ENCODE results near the gene CCDC146.
"Not testable (repeated sequence)": the region's sequence is repeated elsewhere in the genome, so short reads cannot be mapped to it uniquely, and the experiment has no call there.

CCDC146 gene

DNA sequence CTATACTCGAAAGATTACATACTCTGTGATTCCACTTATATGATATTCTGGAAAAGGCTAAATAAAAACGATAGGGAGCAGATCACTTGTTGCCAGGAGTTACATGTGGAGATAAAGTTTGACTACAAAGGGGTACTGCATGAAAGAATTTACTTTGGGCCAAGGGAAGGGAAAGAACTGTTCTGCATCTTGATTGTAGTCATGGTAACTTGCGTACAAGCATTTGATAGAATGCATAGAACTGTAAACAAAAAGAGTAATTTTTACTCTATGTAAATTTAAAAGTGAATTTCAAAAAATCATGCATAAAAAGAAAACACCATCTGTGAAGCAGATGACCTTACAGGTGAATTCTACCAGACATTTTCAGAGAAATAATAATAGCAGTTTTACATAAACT, 9.4 kb downstream of the CCDC146 start:
- not testable (repeated sequence) for DNase-seq
- in situ Hi-C loops (cut with MboI; ENCODE audit: low pct_unique_long_range_greater_than_20kb, low sequenced_read_pairs), result loop anchor here (25.0 kb wide), 1 partner anchor 106 kb away; no protein-coding TSS in a partner anchor

DNA sequence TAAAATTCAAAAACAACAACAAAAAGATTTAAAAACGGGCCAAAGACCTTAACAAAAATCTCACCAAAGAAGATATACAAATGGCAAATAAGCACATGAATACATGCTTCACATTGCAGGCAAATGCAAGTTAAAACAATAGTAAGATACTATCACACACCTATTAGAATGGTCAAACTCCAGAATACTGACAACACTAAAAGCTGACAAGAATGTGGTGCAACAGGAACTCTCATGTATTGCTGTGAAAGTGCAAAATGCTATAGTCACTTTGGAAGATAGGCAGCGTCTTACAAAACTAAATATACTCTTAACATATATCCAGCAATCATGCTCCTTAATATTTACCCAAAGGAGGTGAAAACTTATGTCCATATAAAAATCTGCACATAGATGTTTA, 16.3 kb downstream of the CCDC146 start:
- in situ Hi-C loops (cut with MboI; ENCODE audit: low pct_unique_long_range_greater_than_20kb, low sequenced_read_pairs), result loop anchor here (25.0 kb wide), 1 partner anchor 99 kb away; no protein-coding TSS in a partner anchor
- DNase-seq, result not testable (repeated sequence)

DNA sequence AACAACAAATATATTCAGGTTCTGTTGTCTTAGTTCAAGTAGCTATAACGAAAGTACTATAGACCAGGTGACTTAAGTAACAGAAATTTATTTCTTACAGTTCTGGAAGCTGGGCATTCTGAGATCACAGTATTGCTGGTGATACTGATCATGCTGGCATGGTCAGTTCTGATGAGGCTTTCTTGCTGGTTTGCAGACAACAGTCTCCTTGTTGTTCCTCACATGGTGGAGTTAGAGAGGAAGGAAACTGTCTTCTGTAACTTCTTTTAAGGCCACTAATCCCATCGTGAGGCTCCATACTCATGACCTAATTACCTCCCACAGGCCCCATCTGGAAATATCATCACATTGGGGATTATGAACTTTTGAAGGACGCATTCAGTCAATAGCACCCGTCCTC, 17.9 kb downstream of the CCDC146 start:
- not testable (repeated sequence) for DNase-seq
- in situ Hi-C loops (cut with MboI; ENCODE audit: low pct_unique_long_range_greater_than_20kb, low sequenced_read_pairs), result loop anchor here (25.0 kb wide), 1 partner anchor 97 kb away; no protein-coding TSS in a partner anchor

DNA sequence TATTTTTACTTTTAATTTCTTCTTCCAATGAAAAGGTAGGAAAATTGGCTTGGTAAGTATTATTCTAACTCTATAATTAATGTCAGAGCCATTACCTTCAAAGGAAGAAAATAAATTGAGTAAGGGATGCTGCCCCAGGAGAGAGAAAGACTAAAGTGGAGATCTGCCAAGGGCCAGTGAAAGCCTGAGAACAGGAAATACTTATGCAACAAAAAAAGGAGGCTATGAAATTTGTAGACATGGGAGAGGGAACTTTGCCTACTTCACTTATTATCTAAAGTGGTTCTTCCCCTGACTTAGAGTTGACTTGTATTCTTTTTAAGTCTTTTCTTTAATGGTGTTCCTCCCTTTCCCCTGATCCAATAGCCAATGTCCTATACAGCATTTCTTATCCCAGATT, 29.8 kb downstream of the CCDC146 start:
- in situ Hi-C loops (cut with MboI; ENCODE audit: low pct_unique_long_range_greater_than_20kb, low sequenced_read_pairs); DNase-seq: not testable (repeated sequence)

DNA sequence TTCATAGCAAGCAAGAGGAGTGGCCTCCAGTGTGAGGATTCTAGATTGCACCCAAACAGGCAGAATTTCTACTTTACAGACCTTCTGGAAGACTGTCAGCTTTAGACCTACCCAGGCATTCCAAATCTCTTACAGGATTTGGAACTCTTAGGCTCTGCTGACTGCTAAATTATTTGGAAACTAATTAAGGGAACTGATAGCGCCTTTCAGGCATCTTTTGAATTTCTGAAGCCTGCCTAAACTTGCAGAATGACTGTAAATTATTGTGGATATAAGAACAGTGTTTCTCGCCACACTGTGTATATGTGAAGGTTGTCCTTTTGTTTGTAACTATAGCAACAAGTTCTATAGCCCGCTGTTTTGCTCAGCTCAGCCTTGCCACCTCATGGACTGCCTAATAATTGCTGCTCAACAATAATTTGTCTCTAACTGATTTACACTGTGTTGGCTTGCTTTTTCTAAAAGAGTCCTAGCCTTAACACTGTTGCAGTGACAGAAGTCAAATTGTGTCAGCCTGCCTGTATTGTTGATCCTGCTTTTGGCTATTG, 32.6 kb downstream of the CCDC146 start:
- DNase-seq; in situ Hi-C loops (cut with MboI; ENCODE audit: low pct_unique_long_range_greater_than_20kb, low sequenced_read_pairs): not testable (repeated sequence)

DNA sequence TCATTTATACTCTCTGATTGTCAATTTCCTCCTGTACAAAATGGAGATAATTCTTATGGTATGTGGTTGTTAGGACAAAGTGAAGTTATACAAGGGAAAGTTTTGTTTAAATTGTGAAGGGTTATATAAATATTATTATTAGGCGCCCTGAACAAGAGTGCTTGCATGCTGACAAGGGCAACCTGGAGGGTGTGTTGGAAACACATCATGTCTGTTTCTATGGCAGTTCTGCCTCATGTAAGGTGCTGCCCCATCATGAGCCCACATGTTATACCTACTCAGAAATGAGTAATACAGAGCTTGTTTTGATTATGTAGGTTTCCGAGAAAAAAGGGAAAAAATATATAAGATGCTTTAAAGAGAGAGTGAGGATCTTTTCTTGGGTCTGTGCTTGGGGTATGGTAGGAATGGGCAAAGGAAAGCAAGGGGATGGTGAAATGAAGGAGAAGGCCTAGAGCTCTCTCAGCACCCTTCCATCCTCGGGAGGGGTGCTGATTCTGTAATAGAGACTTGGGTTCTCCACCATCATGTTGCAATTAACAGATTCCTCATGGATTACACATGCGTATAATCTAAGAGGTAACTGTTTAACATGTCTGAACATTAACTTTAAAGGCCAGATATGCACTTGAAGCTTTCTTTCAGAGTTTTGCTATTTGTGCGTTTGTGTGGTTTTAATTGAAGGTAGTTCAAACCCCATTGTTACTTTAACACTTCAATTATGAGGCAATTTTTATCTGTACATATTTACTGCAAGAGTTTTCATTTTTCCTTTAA, 33.4 kb downstream of the CCDC146 start:
- DNase-seq; in situ Hi-C loops (cut with MboI; ENCODE audit: low pct_unique_long_range_greater_than_20kb, low sequenced_read_pairs): not testable (repeated sequence)

DNA sequence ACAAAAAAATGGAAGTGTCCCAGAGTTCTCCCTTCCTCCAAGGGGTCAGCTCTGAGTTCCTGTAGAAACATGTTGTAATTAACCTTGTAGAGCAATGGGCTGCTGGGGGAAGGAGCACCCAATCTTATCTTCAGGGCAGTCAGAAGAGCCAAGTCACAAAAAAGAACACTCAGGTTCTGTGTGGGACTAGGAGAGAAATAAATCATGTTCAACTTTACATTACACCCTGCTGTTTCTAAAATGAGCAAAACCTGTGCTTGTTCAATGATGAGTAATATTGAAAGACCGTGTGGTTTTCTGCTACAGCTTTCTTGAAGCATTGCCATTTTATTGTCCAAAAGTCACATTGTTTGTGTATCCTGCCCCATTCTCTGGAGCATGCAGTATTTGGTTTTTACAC, 34.6 kb downstream of the CCDC146 start:
- in situ Hi-C loops (cut with MboI; ENCODE audit: low pct_unique_long_range_greater_than_20kb, low sequenced_read_pairs), result not testable (repeated sequence)

DNA sequence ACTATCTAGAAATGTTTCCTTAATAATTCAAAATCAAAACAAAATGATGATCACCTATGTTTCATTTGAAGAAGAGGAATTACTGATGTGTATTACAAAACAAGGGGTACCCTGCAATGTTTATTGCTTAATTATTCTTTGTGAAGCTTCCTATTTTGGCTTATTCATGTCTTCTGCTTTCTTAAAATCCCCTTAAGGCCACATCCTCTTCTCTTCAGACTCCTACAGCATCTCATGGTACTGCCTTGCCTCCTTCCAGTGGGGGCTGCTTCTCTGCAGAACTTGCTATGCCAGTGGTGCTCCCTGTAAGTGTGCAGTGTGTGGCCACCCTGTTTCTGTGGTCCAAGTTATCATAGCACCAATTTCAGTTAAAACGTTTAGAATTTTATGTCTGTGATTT, 35.0 kb downstream of the CCDC146 start:
- DNase-seq, result no peak
- in situ Hi-C loops (cut with MboI; ENCODE audit: low pct_unique_long_range_greater_than_20kb, low sequenced_read_pairs), result no loop called here

More for the DNA sequence above, 34.6 kb downstream of the CCDC146 start:
- not testable (repeated sequence) for DNase-seq

DNA sequence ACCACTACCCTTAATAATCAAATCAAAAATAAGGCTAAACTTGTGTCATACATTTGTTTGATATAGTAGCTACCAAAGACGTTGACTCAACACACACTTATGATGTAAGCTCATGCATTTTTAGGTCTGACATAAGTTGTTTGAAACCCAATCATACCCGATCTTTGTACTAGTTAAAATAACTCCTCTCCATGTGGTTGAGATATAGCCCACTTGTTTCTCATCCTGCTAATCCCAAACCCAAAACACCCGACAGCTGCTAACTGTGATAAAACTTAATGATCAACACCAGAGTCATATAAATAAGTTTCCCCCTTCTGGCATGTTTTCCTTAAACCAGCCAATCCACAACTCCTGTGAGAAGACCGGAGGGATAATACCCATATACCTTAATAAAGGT, 48.7 kb downstream of the CCDC146 start:
- DNase-seq; in situ Hi-C loops (cut with MboI; ENCODE audit: low pct_unique_long_range_greater_than_20kb, low sequenced_read_pairs): not testable (repeated sequence)

DNA sequence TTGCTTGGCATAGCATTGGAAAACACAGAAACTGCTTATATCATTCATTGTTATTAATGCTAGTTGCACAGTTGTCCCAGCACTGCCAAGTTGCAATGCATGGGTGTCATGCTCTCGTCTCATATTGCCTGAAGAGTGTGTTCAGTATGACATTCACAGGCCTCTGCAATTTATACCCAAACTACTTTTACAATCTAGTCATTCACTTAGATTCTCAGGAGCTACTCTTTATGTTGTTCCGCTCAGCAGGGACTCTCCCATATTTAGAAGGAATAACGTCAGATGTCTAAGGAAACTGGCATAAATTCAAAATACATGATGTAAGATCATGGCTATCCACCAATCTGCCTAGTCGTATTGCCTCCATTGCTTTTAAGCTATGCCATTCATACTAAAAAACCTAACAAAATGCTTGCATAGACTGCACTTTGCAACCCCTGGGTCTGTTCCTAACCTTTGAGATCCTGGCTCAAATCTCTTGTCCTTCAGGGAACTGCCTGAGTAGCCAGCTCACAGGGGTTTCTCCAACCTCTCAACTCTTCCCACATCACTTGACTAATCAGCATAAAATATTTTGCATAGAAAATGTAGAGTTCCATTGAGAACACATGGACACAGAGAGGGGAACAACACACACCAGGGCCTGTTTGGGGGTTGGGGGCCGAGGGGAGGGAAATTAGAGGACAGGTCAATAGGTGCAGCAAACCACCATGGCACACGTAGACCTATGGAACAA, 50.2 kb downstream of the CCDC146 start:
- in situ Hi-C loops (cut with MboI; ENCODE audit: low pct_unique_long_range_greater_than_20kb, low sequenced_read_pairs); DNase-seq: not testable (repeated sequence)

DNA sequence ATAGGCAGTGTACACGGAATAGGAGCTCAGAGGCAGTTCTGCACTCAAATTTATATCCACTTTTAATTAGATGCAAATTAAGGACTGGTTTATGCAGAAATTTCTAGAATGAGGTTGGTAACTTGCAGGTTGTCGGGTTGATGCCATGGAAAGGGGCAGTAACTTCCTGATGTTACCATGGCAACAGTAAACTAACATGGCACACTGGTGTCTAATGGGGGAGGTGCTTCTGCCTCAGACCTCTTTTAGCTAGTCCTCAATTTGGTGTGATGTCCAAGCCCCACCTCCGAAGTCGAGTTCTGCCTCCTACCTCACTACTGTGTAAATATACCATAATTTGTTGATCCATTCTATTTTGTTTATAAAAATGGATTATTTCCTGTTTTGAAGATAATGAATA, 52.0 kb downstream of the CCDC146 start:
- DNase-seq; in situ Hi-C loops (cut with MboI; ENCODE audit: low pct_unique_long_range_greater_than_20kb, low sequenced_read_pairs): not testable (repeated sequence)

DNA sequence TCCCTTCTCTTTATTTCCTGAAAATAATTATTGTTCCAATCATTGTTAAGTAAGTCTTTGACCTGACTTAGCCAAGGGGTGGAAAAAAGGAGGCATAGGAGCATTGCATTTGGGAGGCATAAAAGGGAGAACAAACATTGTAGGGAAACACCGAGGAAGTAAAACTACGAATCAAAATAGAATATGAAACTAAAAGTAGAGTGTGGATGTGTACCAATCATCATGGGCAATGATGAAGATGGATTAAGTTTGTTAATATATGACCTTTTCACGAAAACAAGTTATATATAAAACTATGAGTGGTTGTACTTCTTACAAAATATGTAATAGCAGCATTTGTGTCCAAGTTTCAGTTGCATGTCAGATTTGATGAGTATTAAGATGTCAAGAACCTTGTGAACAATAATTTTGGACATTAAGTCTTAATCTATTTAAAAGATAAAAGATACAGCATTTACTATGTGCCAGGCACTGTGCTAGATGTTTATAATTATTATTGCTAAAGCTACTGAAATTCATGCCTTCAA, 52.9 kb downstream of the CCDC146 start:
- DNase-seq; in situ Hi-C loops (cut with MboI; ENCODE audit: low pct_unique_long_range_greater_than_20kb, low sequenced_read_pairs): not testable (repeated sequence)

DNA sequence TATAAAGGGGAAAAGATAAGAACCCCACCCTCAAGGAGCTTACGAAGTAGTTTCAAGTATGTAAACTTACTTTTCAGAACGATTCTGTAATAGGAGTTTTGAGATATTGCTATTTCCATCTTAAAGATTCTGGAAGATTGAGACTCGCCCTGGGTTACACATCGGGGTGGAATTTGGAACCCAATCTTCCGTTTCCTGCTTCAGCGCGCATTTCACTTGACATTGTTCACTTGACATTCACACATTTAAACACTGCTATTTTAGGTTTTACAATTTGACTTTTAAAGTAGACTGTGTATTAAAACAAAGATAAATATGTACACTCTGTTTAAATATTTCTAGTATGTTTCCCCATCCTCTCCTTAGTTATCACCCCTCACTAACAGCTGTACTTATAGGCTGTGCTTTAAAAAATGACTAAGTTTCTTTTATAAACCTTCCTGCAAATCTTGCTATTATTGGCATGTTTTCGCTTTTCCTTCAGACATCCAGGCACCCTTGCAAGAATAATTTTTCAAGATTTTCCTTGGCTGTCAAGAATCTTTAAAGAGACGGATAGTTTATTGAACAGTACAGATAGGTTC, 55.0 kb downstream of the CCDC146 start:
- in situ Hi-C loops (cut with MboI; ENCODE audit: low pct_unique_long_range_greater_than_20kb, low sequenced_read_pairs); DNase-seq: not testable (repeated sequence)

DNA sequence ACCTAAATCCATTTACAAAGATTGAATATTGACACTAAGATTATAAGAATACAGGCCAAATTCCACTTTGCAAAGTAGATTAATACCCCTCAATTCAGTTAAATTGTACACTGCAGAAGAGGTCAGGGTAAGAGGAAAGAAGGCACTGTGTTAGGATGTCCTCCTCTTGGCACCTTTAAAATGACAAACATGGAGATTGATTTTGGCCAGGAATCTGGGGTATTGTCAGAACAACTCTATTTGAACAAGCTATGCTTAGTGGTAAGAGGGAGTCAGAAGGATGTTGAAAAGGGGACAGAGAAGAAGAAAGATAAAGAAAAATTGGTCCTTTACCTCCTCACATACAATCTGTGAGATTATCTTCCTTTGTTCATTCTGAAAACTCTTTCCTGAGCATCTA, 55.6 kb downstream of the CCDC146 start:
- DNase-seq; in situ Hi-C loops (cut with MboI; ENCODE audit: low pct_unique_long_range_greater_than_20kb, low sequenced_read_pairs): not testable (repeated sequence)

DNA sequence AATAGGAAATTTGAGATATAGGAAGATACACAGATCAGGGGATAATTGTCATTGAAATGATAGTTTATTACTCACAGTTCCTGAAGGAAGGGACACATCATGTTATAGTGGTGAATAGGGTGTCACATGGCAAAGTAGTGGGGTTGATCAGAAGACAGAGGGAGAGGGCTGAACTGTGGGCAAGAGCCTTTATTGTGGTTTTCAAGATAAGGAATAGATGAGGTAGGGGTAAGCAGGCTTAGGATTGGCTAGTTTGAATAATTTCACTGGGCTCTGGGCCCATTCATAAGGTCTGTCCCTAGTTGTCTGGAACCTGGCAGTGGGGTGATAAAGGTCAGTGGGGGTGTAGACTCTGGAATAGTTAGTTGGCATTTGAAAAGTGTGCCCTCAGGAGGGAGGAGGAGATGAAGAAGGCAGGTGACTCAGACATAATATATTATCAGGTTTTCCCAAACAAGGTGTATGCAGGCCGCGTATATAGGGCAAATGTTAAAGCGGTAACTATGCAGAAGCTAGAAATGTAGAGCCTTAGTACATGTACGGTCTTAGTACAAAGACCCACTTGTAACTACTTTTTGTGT, 58.7 kb downstream of the CCDC146 start:
- no peak for DNase-seq

DNA sequence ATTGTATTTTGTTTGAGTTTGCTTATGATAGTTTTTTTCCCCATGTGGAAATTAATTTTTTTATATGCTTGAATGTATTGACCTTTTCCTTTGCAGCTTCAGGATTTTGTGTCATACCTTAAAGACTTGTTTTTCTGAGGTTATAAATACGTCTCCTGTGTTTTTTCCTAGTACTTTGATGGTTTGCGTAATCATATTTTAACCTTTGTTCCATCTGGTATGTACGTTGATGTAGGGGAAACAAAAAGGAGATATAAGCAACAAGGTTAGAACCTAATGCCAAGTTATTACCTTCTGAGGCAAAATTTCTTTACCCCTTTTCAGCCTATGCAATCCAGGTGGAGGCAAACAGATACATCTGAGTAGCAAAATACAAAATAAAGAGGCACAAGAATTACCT, 59.3 kb downstream of the CCDC146 start:
- in situ Hi-C loops (cut with MboI; ENCODE audit: low pct_unique_long_range_greater_than_20kb, low sequenced_read_pairs), result no loop called here
- DNase-seq, result no peak

More for the DNA sequence above, 58.7 kb downstream of the CCDC146 start:
- in situ Hi-C loops (cut with MboI; ENCODE audit: low pct_unique_long_range_greater_than_20kb, low sequenced_read_pairs), result no loop called here

DNA sequence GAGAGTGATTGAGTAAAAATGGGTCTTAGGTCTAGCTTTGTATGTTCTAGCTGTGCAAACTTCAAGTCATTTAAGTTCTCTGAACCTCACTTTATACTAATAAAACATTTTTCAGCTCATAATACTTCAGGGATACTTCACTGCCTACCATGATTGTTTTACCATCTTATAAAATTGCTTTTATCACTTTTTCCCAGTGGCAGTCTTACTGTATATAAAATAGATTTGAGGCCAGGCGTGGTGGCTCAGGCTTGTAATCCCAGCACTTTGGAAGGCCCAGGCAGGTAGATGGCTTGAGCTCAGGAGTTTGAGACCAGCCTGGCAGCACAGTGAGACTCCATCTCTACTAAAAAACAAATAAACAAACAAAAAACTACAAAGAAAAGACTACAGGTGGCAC, 59.8 kb downstream of the CCDC146 start:
- no peak for DNase-seq
- in situ Hi-C loops (cut with MboI; ENCODE audit: low pct_unique_long_range_greater_than_20kb, low sequenced_read_pairs), result no loop called here

DNA sequence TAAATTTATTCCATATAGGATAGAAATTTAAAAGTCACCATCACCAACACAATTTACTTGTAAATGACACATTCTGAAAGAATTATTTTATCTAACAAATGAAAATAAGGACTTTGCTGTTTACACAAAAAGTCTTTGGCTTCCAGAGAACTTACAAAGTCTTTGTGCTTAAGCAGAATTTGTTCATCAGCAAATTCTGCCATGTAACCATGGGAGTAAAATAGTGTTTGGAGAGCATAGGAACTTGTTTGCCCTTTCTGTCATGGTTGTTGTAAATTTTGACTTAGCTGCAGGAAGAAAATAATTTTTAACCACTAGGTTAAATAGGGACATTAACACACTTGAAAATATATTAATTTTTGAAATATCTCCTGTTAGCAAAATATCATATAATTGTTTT, 62.0 kb downstream of the CCDC146 start:
- in situ Hi-C loops (cut with MboI; ENCODE audit: low pct_unique_long_range_greater_than_20kb, low sequenced_read_pairs), result no loop called here

DNA sequence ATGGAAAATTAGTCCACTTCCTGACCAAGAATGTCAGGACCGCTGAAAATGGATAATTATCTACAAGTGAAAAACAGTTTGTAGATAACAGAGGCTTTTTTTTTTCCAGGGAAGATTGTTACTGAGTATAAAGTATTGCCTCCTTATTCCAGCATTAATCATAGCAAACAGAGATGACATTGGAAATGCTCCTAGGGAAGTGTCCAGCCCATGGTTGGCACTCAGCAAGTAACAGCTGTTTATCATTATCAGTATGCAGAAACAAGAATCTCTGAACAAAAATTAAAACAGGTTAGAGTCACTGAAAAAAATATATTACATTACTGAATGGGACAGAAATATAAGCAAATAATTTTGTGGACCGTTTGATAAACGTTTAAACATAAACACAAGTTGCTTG, 62.6 kb downstream of the CCDC146 start:
- no peak for DNase-seq
- in situ Hi-C loops (cut with MboI; ENCODE audit: low pct_unique_long_range_greater_than_20kb, low sequenced_read_pairs), result no loop called here

More for the DNA sequence above, 62.0 kb downstream of the CCDC146 start:
- DNase-seq, result no peak
